HEK293 (cell line): ENCODE measurements around the gene MBD4.

ENCODE experiments used
- CTCF ChIA-PET: fragments of 350-600 bp; formaldehyde crosslinking; extraction: SDS; loops from one replicate; lab custom pipeline; 2021; ENCODE audit warnings: antibody characterized with exemption; lab: Yijun Ruan, JAX
- POLR2A ChIA-PET: fragments of 300-600 bp; formaldehyde crosslinking; extraction: SDS; loops from one replicate; lab custom pipeline; 2020; ENCODE audit warnings: antibody characterized with exemption, inconsistent platforms; lab: Yijun Ruan, JAX
- H3K27ac ChIP-seq: fragments of 200-500 bp; sonication (Bioruptor generic); 2 replicates; pipeline ENCODE4 v1.5.1; 2014; ENCODE audit warnings: low read depth, low read length, control low read depth, inconsistent platforms; ENCODE audit errors: extremely low read depth
- H3K36me3 ChIP-seq, 2 experiments: fragments of 200-500 bp in 1 of 2; sonication (Bioruptor generic) in 1 of 2; 1 replicate in 1 of 2; 2 replicates in 1 of 2; pipeline ENCODE4 v1.5.1; 2014 to 2017; ENCODE audit warnings: inconsistent platforms in 2 of 2, low read length in 2 of 2; ENCODE audit not compliant: control insufficient read depth in 2 of 2, insufficient read depth in 1 of 2
- H3K4me1 ChIP-seq: fragments of 200-500 bp; sonication (Bioruptor generic); 2 replicates; pipeline ENCODE4 v1.5.1; 2014; ENCODE audit warnings: mild to moderate bottlenecking, low read length, inconsistent platforms; ENCODE audit not compliant: control insufficient read depth, insufficient read depth
- H3K4me3 ChIP-seq: 2 replicates; pipeline ENCODE4 v1.5.1; 2011; ENCODE audit warnings: low read depth, mild to moderate bottlenecking, control low read depth, low read length, moderate library complexity
- H3K9me3 ChIP-seq: fragments of 200-500 bp; sonication (Bioruptor generic); 2 replicates; pipeline ENCODE4 v1.5.1; 2014; ENCODE audit warnings: low read depth, low read length, inconsistent platforms; ENCODE audit not compliant: control insufficient read depth, insufficient read depth
- KLF1 ChIP-seq: fragments of 450-650 bp; formaldehyde crosslinking; IDR thresholded peaks from 2 replicates; pipeline ENCODE4 v1.5.1; 2016; ENCODE audit warnings: missing biosample characterization, missing genetic modification characterization
- KLF10 ChIP-seq: fragments of 450-650 bp; IDR thresholded peaks from 2 replicates; pipeline ENCODE4 v1.5.1; 2018; ENCODE audit warnings: missing biosample characterization, mild to moderate bottlenecking, missing genetic modification characterization
- MEIS1 ChIP-seq: sonication (generic); formaldehyde crosslinking; IDR thresholded peaks from 2 replicates; pipeline ENCODE4 v1.8.1; 2022; ENCODE audit warnings: missing genetic modification reagents, mild to moderate bottlenecking, borderline replicate concordance
- MZF1 ChIP-seq: fragments of 450-650 bp; formaldehyde crosslinking; IDR thresholded peaks from 2 replicates; pipeline ENCODE4 v1.5.1; 2017; ENCODE audit warnings: missing biosample characterization, missing genetic modification characterization, borderline replicate concordance
- OVOL3 ChIP-seq: fragments of 450-650 bp; formaldehyde crosslinking; IDR thresholded peaks from 2 replicates; pipeline ENCODE4 v1.5.1; 2016; ENCODE audit warnings: missing biosample characterization, missing genetic modification characterization
- SP2 ChIP-seq: fragments of 450-650 bp; formaldehyde crosslinking; IDR thresholded peaks from 2 replicates; pipeline ENCODE4 v1.5.1; 2016; ENCODE audit warnings: missing biosample characterization, missing genetic modification characterization
- SP3 ChIP-seq: fragments of 450-650 bp; formaldehyde crosslinking; IDR thresholded peaks from 2 replicates; pipeline ENCODE4 v1.5.1; 2016; ENCODE audit warnings: missing biosample characterization, missing genetic modification characterization
- ZBTB48 ChIP-seq: fragments of 450-650 bp; formaldehyde crosslinking; IDR thresholded peaks from 2 replicates; pipeline ENCODE4 v1.5.1; 2016; ENCODE audit warnings: missing biosample characterization, missing genetic modification characterization
- ZNF2 ChIP-seq: fragments of 450-650 bp; formaldehyde crosslinking; IDR thresholded peaks from 2 replicates; pipeline ENCODE4 v1.5.1; 2016; ENCODE audit warnings: missing biosample characterization, missing genetic modification characterization
- ZNF221 ChIP-seq: fragments of 450-650 bp; formaldehyde crosslinking; IDR thresholded peaks from 2 replicates; pipeline ENCODE4 v1.5.1; 2017; ENCODE audit warnings: missing biosample characterization, missing genetic modification characterization, borderline replicate concordance
- ZNF341 ChIP-seq: fragments of 450-650 bp; formaldehyde crosslinking; IDR thresholded peaks from 2 replicates; pipeline ENCODE4; 2016; ENCODE audit warnings: low read depth, missing biosample characterization, missing genetic modification characterization
- ZNF473 ChIP-seq: fragments of 450-650 bp; formaldehyde crosslinking; IDR thresholded peaks from 2 replicates; pipeline ENCODE4 v1.5.1; 2017; ENCODE audit warnings: missing biosample characterization, missing genetic modification characterization
- ZNF558 ChIP-seq: fragments of 450-650 bp; formaldehyde crosslinking; IDR thresholded peaks from 2 replicates; pipeline ENCODE4 v1.5.1; 2016; ENCODE audit warnings: missing biosample characterization, missing genetic modification characterization
- ZNF600 ChIP-seq: fragments of 450-650 bp; formaldehyde crosslinking; IDR thresholded peaks from 2 replicates; pipeline ENCODE4 v1.5.1; 2016; ENCODE audit warnings: missing biosample characterization, missing genetic modification characterization
- ZNF624 ChIP-seq: fragments of 450-650 bp; formaldehyde crosslinking; IDR thresholded peaks from 2 replicates; pipeline ENCODE4 v1.5.1; 2017; ENCODE audit warnings: missing biosample characterization, missing genetic modification characterization
- ZNF660 ChIP-seq: fragments of 450-650 bp; IDR thresholded peaks from 2 replicates; pipeline ENCODE4 v1.5.1; 2018; ENCODE audit warnings: missing biosample characterization, mild to moderate bottlenecking, missing genetic modification characterization
- ZNF768 ChIP-seq: fragments of 450-650 bp; formaldehyde crosslinking; IDR thresholded peaks from 2 replicates; pipeline ENCODE4 v1.5.1; 2018; ENCODE audit warnings: missing biosample characterization, mild to moderate bottlenecking, missing genetic modification characterization
- ZNF830 ChIP-seq: fragments of 450-650 bp; IDR thresholded peaks from 2 replicates; pipeline ENCODE4 v1.5.0; 2018; ENCODE audit warnings: missing biosample characterization, missing genetic modification characterization, low read depth, mild to moderate bottlenecking, moderate library complexity
- TF ChIP-seq, protein P1 (sequence below): fragments of 450-650 bp; formaldehyde crosslinking; IDR thresholded peaks from 2 replicates; pipeline ENCODE4; 2016; ENCODE audit warnings: missing biosample characterization, missing genetic modification characterization
- TF ChIP-seq, protein P2 (sequence below): fragments of 450-650 bp; formaldehyde crosslinking; IDR thresholded peaks from 2 replicates; pipeline ENCODE4 v1.5.1; 2016; ENCODE audit warnings: missing biosample characterization, missing genetic modification characterization
- TF ChIP-seq, protein P3 (sequence below): fragments of 450-650 bp; formaldehyde crosslinking; IDR thresholded peaks from 2 replicates; pipeline ENCODE4 v1.5.1; 2016; ENCODE audit warnings: missing biosample characterization, missing genetic modification characterization
- TF ChIP-seq, protein P4 (sequence below): fragments of 450-650 bp; formaldehyde crosslinking; IDR thresholded peaks from 2 replicates; pipeline ENCODE4 v1.5.1; 2017; ENCODE audit warnings: missing biosample characterization, missing genetic modification characterization
- TF ChIP-seq, protein P5 (sequence below): fragments of 450-650 bp; formaldehyde crosslinking; IDR thresholded peaks from 2 replicates; pipeline ENCODE4 v1.5.1; 2016; ENCODE audit warnings: missing biosample characterization, missing genetic modification characterization
- TF ChIP-seq, protein P6 (sequence below): fragments of 450-650 bp; formaldehyde crosslinking; IDR thresholded peaks from 2 replicates; pipeline ENCODE4 v1.5.1; 2016; ENCODE audit warnings: missing biosample characterization, missing genetic modification characterization
- TF ChIP-seq, protein P7 (sequence below): fragments of 450-650 bp; IDR thresholded peaks from 2 replicates; pipeline ENCODE4 v1.5.1; 2018; ENCODE audit warnings: missing biosample characterization, missing genetic modification characterization

Gene MBD4

DNA sequence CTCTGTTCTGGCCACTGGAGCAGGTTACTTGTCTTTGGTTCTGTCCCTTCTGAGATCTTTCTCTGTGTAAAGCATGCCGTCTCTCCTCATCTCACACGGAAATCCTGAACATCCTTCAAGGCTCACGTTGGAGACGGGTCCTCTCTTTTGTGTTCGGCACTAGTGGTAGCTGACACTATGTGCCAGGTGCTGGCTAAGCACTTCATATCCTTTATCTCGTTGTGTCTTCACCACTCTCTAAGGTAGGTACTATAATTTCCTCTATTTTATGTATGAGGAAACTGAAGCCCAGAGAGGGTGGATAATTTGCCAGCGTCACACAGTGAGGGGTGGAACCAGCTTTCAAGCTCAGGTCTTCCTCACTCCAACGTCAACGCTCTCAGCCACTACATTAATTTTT lies 1.5 kb upstream of the MBD4 start:
- ChIA-PET POLR2A (interaction anchor here (3.2 kb wide), 1 partner anchor 12 kb away, joined by 27 read pairs; the partner anchor contains the start of gene EFCAB12), CTCF (no interaction called here)
- Histone ChIP-seq H3K27ac (no peak overlapping the region), H3K9me3 (no peaks in the 10 kb centered on the region), H3K4me1 (0 out of 2 replicates have a peak, but pooled peaks cover 4% of the 10 kb centered on the region), H3K36me3 (peaks cover 6 to 16% of the 10 kb centered on the region in 2 experiments; a peak in 2 of 3 replicates), H3K4me3 (no peak overlapping the region)
- TF ChIP-seq ZBTB48 (no peak), SP2 (tag by site-specific recombination) (no peak), ZNF341 (no peak), SP3 (tag by site-specific recombination) (no peak), ZNF2 (tag by site-specific recombination) (no peak), MEIS1 (CRISPR knock-in tag) (no peak), ZNF473 (tag by site-specific recombination) (no peak), OVOL3 (no peak), ZNF600 (tag by site-specific recombination) (peak; percentile 24; the same call in 1 of the 2 replicates), ZNF221 (tag by site-specific recombination) (no peak), ZNF768 (tag by site-specific recombination) (peak; percentile 76; the same call in 1 of the 2 replicates), ZNF830 (tag by site-specific recombination) (no peak)
- TF ChIP-seq, protein P1, sequence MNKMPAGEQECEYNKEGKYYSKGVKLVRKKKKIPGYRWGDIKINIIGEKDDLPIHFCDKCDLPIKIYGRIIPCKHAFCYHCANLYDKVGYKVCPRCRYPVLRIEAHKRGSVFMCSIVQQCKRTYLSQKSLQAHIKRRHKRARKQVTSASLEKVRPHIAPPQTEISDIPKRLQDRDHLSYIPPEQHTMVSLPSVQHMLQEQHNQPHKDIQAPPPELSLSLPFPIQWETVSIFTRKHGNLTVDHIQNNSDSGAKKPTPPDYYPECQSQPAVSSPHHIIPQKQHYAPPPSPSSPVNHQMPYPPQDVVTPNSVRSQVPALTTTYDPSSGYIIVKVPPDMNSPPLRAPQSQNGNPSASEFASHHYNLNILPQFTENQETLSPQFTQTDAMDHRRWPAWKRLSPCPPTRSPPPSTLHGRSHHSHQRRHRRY (tag by site-specific recombination): no peak
- TF ChIP-seq, protein P2, sequence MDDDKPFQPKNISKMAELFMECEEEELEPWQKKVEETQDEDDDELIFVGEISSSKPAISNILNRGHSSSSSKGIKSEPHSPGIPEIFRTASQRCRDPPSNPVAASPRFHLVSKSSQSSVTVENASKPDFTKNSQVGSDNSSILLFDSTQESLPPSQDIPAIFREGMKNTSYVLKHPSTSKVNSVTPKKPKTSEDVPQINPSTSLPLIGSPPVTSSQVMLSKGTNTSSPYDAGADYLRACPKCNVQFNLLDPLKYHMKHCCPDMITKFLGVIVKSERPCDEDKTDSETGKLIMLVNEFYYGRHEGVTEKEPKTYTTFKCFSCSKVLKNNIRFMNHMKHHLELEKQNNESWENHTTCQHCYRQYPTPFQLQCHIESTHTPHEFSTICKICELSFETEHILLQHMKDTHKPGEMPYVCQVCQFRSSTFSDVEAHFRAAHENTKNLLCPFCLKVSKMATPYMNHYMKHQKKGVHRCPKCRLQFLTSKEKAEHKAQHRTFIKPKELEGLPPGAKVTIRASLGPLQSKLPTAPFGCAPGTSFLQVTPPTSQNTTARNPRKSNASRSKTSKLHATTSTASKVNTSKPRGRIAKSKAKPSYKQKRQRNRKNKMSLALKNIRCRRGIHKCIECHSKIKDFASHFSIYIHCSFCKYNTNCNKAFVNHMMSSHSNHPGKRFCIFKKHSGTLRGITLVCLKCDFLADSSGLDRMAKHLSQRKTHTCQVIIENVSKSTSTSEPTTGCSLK (tag by site-specific recombination): no peak
- TF ChIP-seq, protein P3, sequence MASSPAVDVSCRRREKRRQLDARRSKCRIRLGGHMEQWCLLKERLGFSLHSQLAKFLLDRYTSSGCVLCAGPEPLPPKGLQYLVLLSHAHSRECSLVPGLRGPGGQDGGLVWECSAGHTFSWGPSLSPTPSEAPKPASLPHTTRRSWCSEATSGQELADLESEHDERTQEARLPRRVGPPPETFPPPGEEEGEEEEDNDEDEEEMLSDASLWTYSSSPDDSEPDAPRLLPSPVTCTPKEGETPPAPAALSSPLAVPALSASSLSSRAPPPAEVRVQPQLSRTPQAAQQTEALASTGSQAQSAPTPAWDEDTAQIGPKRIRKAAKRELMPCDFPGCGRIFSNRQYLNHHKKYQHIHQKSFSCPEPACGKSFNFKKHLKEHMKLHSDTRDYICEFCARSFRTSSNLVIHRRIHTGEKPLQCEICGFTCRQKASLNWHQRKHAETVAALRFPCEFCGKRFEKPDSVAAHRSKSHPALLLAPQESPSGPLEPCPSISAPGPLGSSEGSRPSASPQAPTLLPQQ (tag by site-specific recombination): no peak
- TF ChIP-seq, protein P4, sequence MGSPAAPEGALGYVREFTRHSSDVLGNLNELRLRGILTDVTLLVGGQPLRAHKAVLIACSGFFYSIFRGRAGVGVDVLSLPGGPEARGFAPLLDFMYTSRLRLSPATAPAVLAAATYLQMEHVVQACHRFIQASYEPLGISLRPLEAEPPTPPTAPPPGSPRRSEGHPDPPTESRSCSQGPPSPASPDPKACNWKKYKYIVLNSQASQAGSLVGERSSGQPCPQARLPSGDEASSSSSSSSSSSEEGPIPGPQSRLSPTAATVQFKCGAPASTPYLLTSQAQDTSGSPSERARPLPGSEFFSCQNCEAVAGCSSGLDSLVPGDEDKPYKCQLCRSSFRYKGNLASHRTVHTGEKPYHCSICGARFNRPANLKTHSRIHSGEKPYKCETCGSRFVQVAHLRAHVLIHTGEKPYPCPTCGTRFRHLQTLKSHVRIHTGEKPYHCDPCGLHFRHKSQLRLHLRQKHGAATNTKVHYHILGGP (tag by site-specific recombination): no peak

DNA sequence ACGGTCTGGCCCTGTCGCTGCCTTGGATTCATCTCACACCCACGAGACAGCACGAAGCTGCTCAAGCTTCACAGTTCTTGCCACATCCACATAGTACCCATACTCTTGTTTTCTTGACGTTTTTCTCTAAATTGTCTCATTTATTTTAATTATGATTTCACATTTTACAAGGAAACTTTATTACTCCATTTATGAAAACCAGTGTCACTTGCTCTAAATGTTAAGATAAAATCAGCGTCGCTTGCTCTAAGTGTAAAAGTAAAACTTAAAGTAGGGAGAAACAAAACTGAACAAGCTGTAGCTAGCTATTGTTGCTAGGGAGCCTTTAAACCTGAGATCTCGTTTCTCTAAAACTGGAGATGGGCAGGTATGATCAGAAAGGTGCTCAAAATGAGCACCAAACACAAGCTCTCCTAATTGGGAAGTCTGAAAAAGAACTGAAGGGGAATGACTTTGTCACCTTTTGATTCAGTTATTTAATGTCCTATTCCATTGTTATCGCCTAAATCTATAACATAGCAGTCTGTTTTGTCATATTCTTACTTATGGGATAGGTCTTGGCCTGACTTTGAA lies 956 bp upstream of the MBD4 start:
- no peaks in the 10 kb centered on the region for H3K9me3 ChIP-seq
- H3K36me3 ChIP-seq: peaks cover 6 to 21% of the 10 kb centered on the region in 2 experiments; a peak in 2 of 3 replicates
- ChIA-PET POLR2A (interaction anchor here (0.5 to 3.2 kb wide), 6 partner anchors 11 to 449 kb away, joined by 3 to 27 read pairs (median 6); partner anchors contain the start of gene EFCAB12), CTCF (interaction anchor here (1.2 kb wide), 1 partner anchor 57 kb away, joined by 4 read pairs; no protein-coding TSS in a partner anchor)
- H3K4me1 ChIP-seq: 0 out of 2 replicates have a peak, but pooled peaks cover 4% of the 10 kb centered on the region
- H3K4me3 ChIP-seq: peak overlapping the region; percentile 86
- H3K27ac ChIP-seq: peak overlapping the region; percentile 90
- TF ChIP-seq ZNF558 (tag by site-specific recombination) (no peak), MZF1 (no peak), KLF1 (tag by site-specific recombination) (no peak), ZNF660 (0 out of 2 replicates have a peak, but pooled peaks have one; percentile 6), ZNF624 (no peak), KLF10 (tag by site-specific recombination) (peak; percentile 52; the same call in 1 of the 2 replicates)
- TF ChIP-seq, protein P5, sequence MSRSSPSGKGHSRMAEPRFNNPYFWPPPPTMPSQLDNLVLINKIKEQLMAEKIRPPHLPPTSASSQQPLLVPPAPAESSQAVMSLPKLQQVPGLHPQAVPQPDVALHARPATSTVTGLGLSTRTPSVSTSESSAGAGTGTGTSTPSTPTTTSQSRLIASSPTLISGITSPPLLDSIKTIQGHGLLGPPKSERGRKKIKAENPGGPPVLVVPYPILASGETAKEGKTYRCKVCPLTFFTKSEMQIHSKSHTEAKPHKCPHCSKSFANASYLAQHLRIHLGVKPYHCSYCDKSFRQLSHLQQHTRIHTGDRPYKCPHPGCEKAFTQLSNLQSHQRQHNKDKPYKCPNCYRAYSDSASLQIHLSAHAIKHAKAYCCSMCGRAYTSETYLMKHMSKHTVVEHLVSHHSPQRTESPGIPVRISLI: no peak
- TF ChIP-seq, protein P6, sequence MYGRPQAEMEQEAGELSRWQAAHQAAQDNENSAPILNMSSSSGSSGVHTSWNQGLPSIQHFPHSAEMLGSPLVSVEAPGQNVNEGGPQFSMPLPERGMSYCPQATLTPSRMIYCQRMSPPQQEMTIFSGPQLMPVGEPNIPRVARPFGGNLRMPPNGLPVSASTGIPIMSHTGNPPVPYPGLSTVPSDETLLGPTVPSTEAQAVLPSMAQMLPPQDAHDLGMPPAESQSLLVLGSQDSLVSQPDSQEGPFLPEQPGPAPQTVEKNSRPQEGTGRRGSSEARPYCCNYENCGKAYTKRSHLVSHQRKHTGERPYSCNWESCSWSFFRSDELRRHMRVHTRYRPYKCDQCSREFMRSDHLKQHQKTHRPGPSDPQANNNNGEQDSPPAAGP (tag by site-specific recombination): 0 out of 2 replicates have a peak, but pooled peaks have one; percentile 10
- TF ChIP-seq, protein P7, sequence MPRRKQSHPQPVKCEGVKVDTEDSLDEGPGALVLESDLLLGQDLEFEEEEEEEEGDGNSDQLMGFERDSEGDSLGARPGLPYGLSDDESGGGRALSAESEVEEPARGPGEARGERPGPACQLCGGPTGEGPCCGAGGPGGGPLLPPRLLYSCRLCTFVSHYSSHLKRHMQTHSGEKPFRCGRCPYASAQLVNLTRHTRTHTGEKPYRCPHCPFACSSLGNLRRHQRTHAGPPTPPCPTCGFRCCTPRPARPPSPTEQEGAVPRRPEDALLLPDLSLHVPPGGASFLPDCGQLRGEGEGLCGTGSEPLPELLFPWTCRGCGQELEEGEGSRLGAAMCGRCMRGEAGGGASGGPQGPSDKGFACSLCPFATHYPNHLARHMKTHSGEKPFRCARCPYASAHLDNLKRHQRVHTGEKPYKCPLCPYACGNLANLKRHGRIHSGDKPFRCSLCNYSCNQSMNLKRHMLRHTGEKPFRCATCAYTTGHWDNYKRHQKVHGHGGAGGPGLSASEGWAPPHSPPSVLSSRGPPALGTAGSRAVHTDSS (tag by site-specific recombination): no peak
